HepG2 (cell line): ENCODE data around the gene NCKIPSD. TPM values are rescaled to one million over a fixed set of nuclear protein-coding genes. Genes with fewer than 3 reads are reported as not detected.

Experiments
- AKAP8 ChIP-seq: sonication (generic); formaldehyde crosslinking; IDR thresholded peaks from 2 replicates; pipeline ENCODE4 v1.5.1; 2020; ENCODE audit warnings: mild to moderate bottlenecking, missing genetic modification reagents
- CBFB ChIP-seq: sonication (generic); formaldehyde crosslinking; IDR thresholded peaks from 2 replicates; pipeline ENCODE4 v1.4.0; 2020; ENCODE audit warnings: missing genetic modification reagents
- CCAR2 ChIP-seq: fragments of 200-400 bp; formaldehyde crosslinking; optimal IDR thresholded peaks from 2 replicates; pipeline ENCODE3; 2018; ENCODE audit warnings: low read depth, mild to moderate bottlenecking, low read length, moderate library complexity
- FOXA1 ChIP-seq, 2 experiments: fragments of 450-650 bp in 1 of 2; sonication (generic) in 1 of 2; formaldehyde crosslinking in 1 of 2; IDR thresholded peaks; 2 replicates each; pipeline versions ENCODE4 v1.4.0 to v1.6.1; 2016 to 2020; ENCODE audit warnings: missing genetic modification reagents in 1 of 2
- GPN1 ChIP-seq: sonication (generic); formaldehyde crosslinking; IDR thresholded peaks from 2 replicates; pipeline ENCODE4 v1.5.1; 2020; ENCODE audit warnings: missing genetic modification reagents, borderline replicate concordance
- IRF1 ChIP-seq: sonication (generic); formaldehyde crosslinking; IDR thresholded peaks from 2 replicates; pipeline ENCODE4 v1.4.0; 2020; ENCODE audit warnings: low read depth, mild to moderate bottlenecking, missing genetic modification reagents
- KIAA2018 ChIP-seq: sonication (generic); formaldehyde crosslinking; IDR thresholded peaks from 2 replicates; pipeline ENCODE4 v1.5.0; 2020; ENCODE audit warnings: mild to moderate bottlenecking, missing genetic modification reagents, borderline replicate concordance
- NFIC ChIP-seq: IDR thresholded peaks from 2 replicates; pipeline ENCODE4 v1.6.1; 2012; ENCODE audit warnings: mild to moderate bottlenecking, low read length, inconsistent platforms
- NR1H2 ChIP-seq: sonication (generic); formaldehyde crosslinking; IDR thresholded peaks from 2 replicates; pipeline ENCODE4 v1.8.1; 2022; ENCODE audit warnings: low read depth, missing genetic modification reagents, borderline replicate concordance
- THYN1 ChIP-seq: sonication (generic); formaldehyde crosslinking; IDR thresholded peaks from 2 replicates; pipeline ENCODE4 v1.8.1; 2023; ENCODE audit warnings: low read depth, mild to moderate bottlenecking, moderate library complexity, missing genetic modification reagents, borderline replicate concordance
- ZFP82 ChIP-seq: sonication (generic); formaldehyde crosslinking; IDR thresholded peaks from 2 replicates; pipeline ENCODE4 v1.5.1; 2020; ENCODE audit warnings: mild to moderate bottlenecking, missing genetic modification reagents, borderline replicate concordance
- ZNF232 ChIP-seq: sonication (generic); formaldehyde crosslinking; IDR thresholded peaks from 2 replicates; pipeline ENCODE4 v1.4.0; 2020; ENCODE audit warnings: missing genetic modification reagents, borderline replicate concordance
- ZNF44 ChIP-seq: sonication (generic); formaldehyde crosslinking; IDR thresholded peaks from 2 replicates; pipeline ENCODE4 v1.5.1; 2020; ENCODE audit warnings: mild to moderate bottlenecking, missing genetic modification reagents
- ZNF639 ChIP-seq: conservative IDR thresholded peaks from 2 replicates; pipeline ENCODE4 v1.6.1; 2018; ENCODE audit warnings: missing genetic modification reagents
- ZNF883 ChIP-seq: sonication (generic); formaldehyde crosslinking; IDR thresholded peaks from 2 replicates; pipeline ENCODE4 v1.5.1; 2020; ENCODE audit warnings: mild to moderate bottlenecking, missing genetic modification reagents; ENCODE audit errors: not compliant biosample characterization
- polyA plus RNA-seq, 8 experiments: library from polyadenylated mRNA; depleted of rRNA in 3 of 8; stranded (reverse) in 7 of 8; unstranded in 1 of 8; fragments of >200 nt; fragmentation: Illumina TruSeq in 4 of 8; extraction: Trizol in 4 of 8; gene quantifications; 2 replicates each; pipeline versions ENCODE4 v1.2.1 to v1.2.3, GENCODE V29; 2011 to 2016; ENCODE audit warnings: low read depth in 4 of 8, missing spikeins in 1 of 8, mixed read lengths in 1 of 8; ENCODE audit not compliant: insufficient read depth in 1 of 8
- total RNA-seq, 5 experiments: library from RNA; depleted of rRNA; stranded (reverse); fragments of >200 nt; fragmentation: Illumina TruSeq; extraction: Trizol; gene quantifications; 2 replicates each; pipeline ENCODE4 v1.2.3, GENCODE V29; 2016; ENCODE audit warnings: low read depth in 1 of 5
- TF ChIP-seq, protein P1 (sequence below): IDR thresholded peaks from 2 replicates; pipeline ENCODE4 v1.6.1; 2018; ENCODE audit warnings: missing genetic modification reagents

The NCKIPSD gene
- total and polyA plus RNA-seq, 2 of the 13 experiments (the other 11 are each of a cell fraction or from before 2014, with no cell fraction given), result 13.5 to 35.2 TPM

GRCh38 chr3:48661501-48662144, 24.1 kb downstream of the NCKIPSD start (continued):
- TF ChIP-seq KIAA2018 (CRISPR knock-in tag), result peak; percentile 100; the same call in 1 of the 2 replicates
- peak; percentile 99 for TF ChIP-seq AKAP8 (CRISPR knock-in tag)
- TF ChIP-seq ZNF232 (CRISPR knock-in tag), result peak; percentile 100
- TF ChIP-seq ZFP82 (CRISPR knock-in tag), result peak; percentile 100
- peak; percentile 100 for TF ChIP-seq ZNF883 (CRISPR knock-in tag)
- TF ChIP-seq NFIC, result no peak
- peak; percentile 99 for TF ChIP-seq GPN1
- TF ChIP-seq FOXA1 (IDR thresholded peaks at IDR 0.05), result no peak
- peak; percentile 83 for TF ChIP-seq FOXA1 (CRISPR knock-in tag; IDR thresholded peaks at IDR 0.05)
- peak; percentile 99 for TF ChIP-seq THYN1
- peak; percentile 100 for TF ChIP-seq ZNF44
- peak; percentile 100 for TF ChIP-seq ZNF639 (CRISPR knock-in tag)
- TF ChIP-seq CCAR2, result no peak
- peak; percentile 98 for TF ChIP-seq CBFB (CRISPR knock-in tag)
- peak; percentile 99 for TF ChIP-seq IRF1 (CRISPR knock-in tag)
- TF ChIP-seq NR1H2 (CRISPR knock-in tag), result peak; percentile 100
- TF ChIP-seq, protein P1, sequence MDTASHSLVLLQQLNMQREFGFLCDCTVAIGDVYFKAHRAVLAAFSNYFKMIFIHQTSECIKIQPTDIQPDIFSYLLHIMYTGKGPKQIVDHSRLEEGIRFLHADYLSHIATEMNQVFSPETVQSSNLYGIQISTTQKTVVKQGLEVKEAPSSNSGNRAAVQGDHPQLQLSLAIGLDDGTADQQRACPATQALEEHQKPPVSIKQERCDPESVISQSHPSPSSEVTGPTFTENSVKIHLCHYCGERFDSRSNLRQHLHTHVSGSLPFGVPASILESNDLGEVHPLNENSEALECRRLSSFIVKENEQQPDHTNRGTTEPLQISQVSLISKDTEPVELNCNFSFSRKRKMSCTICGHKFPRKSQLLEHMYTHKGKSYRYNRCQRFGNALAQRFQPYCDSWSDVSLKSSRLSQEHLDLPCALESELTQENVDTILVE (CRISPR knock-in tag), result peak; percentile 100
